Endothelial cell (in vitro differentiated cells): ENCODE results near the gene ABLIM1. TPM values are rescaled to one million over a fixed set of nuclear protein-coding genes. Genes with fewer than 3 reads are reported as not detected.
"Not testable (repeated sequence)": the region's sequence is repeated elsewhere in the genome, so short reads cannot be mapped to it uniquely, and the experiment has no call there.

ENCODE experiments used
- DNase-seq: peaks from one replicate; pipeline ENCODE4 v3.0.0; 2021; ENCODE audit warnings: low spot score
- H3K27ac Mint-ChIP-seq: one replicate; pipeline ENCODE4 v1.8.0; 2021; ENCODE audit warnings: mixed read lengths, inconsistent platforms; ENCODE audit not compliant: unreplicated experiment
- H3K27me3 Mint-ChIP-seq: one replicate; pipeline ENCODE4 v1.8.0; 2021; ENCODE audit warnings: mild to moderate bottlenecking, moderate library complexity, mixed read lengths, inconsistent platforms; ENCODE audit not compliant: unreplicated experiment
- H3K36me3 Mint-ChIP-seq: one replicate; pipeline ENCODE4 v1.8.0; 2021; ENCODE audit warnings: mild to moderate bottlenecking, low read depth, mixed read lengths, inconsistent platforms; ENCODE audit not compliant: unreplicated experiment
- H3K4me1 Mint-ChIP-seq: one replicate; pipeline ENCODE4 v1.8.0; 2021; ENCODE audit warnings: mild to moderate bottlenecking, mixed read lengths, inconsistent platforms; ENCODE audit not compliant: unreplicated experiment
- H3K4me3 Mint-ChIP-seq: one replicate; pipeline ENCODE4 v1.8.0; 2021; ENCODE audit warnings: mild to moderate bottlenecking, mixed read lengths, inconsistent platforms; ENCODE audit not compliant: unreplicated experiment
- H3K9me3 Mint-ChIP-seq: one replicate; pipeline ENCODE4 v1.8.0; 2021; ENCODE audit warnings: mixed read lengths, inconsistent platforms; ENCODE audit not compliant: unreplicated experiment
- CTCF ChIP-seq: fragments of 200-600 bp; sonication (generic); IDR thresholded peaks from one replicate; pipeline ENCODE4 v1.5.0; 2021; ENCODE audit warnings: antibody characterized with exemption; ENCODE audit not compliant: unreplicated experiment
- total RNA-seq: library from RNA; stranded (reverse); fragmentation: NEBNext Ultra II Directional; extraction: Animal tissue kit (Norgen Biotek cat#: 25700); gene quantifications from one replicate; pipeline ENCODE4 v1.2.1, GENCODE V29; 2021; ENCODE audit not compliant: unreplicated experiment

ABLIM1 gene
- total RNA-seq, 1 donor from 2014 or later, result 55.9 TPM

GRCh38 chr10:114698271-114699061, 40.4 kb upstream of the ABLIM1 start:
- Mint-ChIP-seq H3K27me3 (no peaks in the 10 kb centered on the region), H3K9me3 (no peaks in the 10 kb centered on the region), H3K36me3 (peaks cover 3% of the 10 kb centered on the region), H3K4me1 (peaks cover 4% of the 10 kb centered on the region), H3K4me3 (no peak overlapping the region), H3K27ac (no peak overlapping the region)
- TF ChIP-seq CTCF, result no peak
- DNase-seq, result no peak

GRCh38 chr10:114697061-114697598, 39.1 kb upstream of the ABLIM1 start:
- no peak overlapping the region for H3K27ac Mint-ChIP-seq
- peaks cover 3% of the 10 kb centered on the region for H3K36me3 Mint-ChIP-seq
- H3K27me3 Mint-ChIP-seq, result no peaks in the 10 kb centered on the region
- no peak for DNase-seq
- H3K4me3 Mint-ChIP-seq, result no peak overlapping the region
- TF ChIP-seq CTCF, result no peak
- H3K4me1 Mint-ChIP-seq, result peaks cover 4% of the 10 kb centered on the region
- no peaks in the 10 kb centered on the region for H3K9me3 Mint-ChIP-seq

- not testable (repeated sequence) for H3K4me1 Mint-ChIP-seq, H3K9me3 Mint-ChIP-seq, H3K27ac Mint-ChIP-seq, H3K36me3 Mint-ChIP-seq, DNase-seq, H3K27me3 Mint-ChIP-seq, H3K4me3 Mint-ChIP-seq
Measured at GRCh38 chr10:114696301-114696700, 38.2 kb upstream of the ABLIM1 start.

GRCh38 chr10:114694752-114695151, 36.7 kb upstream of the ABLIM1 start:
- Mint-ChIP-seq H3K9me3 (no peaks in the 10 kb centered on the region), H3K27ac (no peak overlapping the region), H3K27me3 (no peaks in the 10 kb centered on the region), H3K4me1 (peaks cover 4% of the 10 kb centered on the region), H3K36me3 (peaks cover 3% of the 10 kb centered on the region), H3K4me3 (no peak overlapping the region)
- peak; percentile 60 for DNase-seq
- TF ChIP-seq CTCF, result peak; percentile 82

GRCh38 chr10:114694062-114694461, 36.0 kb upstream of the ABLIM1 start:
- Mint-ChIP-seq H3K27ac (no peak overlapping the region), H3K36me3 (peaks cover 3% of the 10 kb centered on the region), H3K27me3 (no peaks in the 10 kb centered on the region), H3K9me3 (no peaks in the 10 kb centered on the region), H3K4me3 (no peak overlapping the region), H3K4me1 (peaks cover 4% of the 10 kb centered on the region)
- TF ChIP-seq CTCF, result no peak
- DNase-seq, result no peak
